Upper lobe of left lung (tissue), 4 donors: ENCODE data around the gene TBC1D5.

Experiments
- EP300 ChIP-seq, 4 donors: sonication (generic); formaldehyde crosslinking; IDR thresholded peaks; one replicate each; pipeline ENCODE4 v1.5.1; 2017; ENCODE audit warnings: antibody characterized with exemption in 4 of 4, control low read depth in 2 of 4
- POLR2A ChIP-seq, 4 donors: fragments of 450-650 bp; IDR thresholded peaks; one replicate each; pipeline ENCODE4 v1.5.1; 2016 to 2017; ENCODE audit warnings: antibody characterized with exemption in 4 of 4, mild to moderate bottlenecking in 2 of 4
- TF ChIP-seq, protein P1 (sequence below), 6 experiments: fragments of 450-650 bp in 4 of 6; fragments of 200-600 bp in 2 of 6; sonication (generic) in 2 of 6; IDR thresholded peaks; one replicate each; pipeline ENCODE4 v1.5.1; 2016 to 2019; ENCODE audit warnings: antibody characterized with exemption in 6 of 6

DNA sequence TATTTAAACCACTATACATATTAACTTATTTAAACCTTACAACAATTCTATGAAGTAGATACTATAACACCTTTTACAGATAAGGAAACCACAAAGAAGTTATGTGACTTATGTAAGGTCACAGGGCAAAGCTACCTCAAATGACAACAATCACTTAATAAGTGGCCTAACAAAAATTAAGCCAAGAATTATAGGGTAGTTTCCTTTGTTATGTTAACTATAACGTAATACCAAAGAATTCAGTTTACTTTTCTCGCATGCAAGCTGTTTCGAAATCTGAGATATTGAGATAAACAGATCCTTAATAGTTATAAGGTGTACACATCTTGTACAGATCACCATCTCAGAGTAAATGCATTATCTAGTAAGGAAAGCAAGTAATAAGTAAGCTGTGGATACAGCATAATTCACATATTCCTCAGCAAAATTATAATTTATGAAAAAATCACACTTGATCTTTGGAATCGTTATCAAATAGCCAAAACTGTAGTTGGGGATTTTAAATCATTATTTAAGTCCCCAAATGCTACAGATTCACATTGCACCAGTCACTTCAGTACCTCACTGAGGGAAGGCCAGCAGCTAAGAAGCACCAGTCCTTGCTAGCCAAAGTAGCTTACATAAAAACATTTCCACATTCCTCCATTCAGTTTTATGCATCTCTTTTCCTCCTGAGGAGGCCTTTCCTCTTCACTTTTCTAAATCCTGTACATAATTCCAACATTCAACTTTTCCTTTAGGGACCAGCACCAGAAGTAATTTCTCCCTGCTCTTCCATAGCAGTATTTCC is 226.8 kb downstream of the TBC1D5 start:
- no peak for TF ChIP-seq EP300 (IDR thresholded peaks at IDR 0.05)
- TF ChIP-seq POLR2A (IDR thresholded peaks at IDR 0.05) = no peak
- TF ChIP-seq, protein P1, sequence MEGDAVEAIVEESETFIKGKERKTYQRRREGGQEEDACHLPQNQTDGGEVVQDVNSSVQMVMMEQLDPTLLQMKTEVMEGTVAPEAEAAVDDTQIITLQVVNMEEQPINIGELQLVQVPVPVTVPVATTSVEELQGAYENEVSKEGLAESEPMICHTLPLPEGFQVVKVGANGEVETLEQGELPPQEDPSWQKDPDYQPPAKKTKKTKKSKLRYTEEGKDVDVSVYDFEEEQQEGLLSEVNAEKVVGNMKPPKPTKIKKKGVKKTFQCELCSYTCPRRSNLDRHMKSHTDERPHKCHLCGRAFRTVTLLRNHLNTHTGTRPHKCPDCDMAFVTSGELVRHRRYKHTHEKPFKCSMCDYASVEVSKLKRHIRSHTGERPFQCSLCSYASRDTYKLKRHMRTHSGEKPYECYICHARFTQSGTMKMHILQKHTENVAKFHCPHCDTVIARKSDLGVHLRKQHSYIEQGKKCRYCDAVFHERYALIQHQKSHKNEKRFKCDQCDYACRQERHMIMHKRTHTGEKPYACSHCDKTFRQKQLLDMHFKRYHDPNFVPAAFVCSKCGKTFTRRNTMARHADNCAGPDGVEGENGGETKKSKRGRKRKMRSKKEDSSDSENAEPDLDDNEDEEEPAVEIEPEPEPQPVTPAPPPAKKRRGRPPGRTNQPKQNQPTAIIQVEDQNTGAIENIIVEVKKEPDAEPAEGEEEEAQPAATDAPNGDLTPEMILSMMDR (IDR thresholded peaks at IDR 0.05) = no peak
